Measurements from ENCODE around the gene TCP11L2.

GRCh38 chr12:106360400-106360994 lies 58.0 kb downstream of the TCP11L2 start:
- TF ChIP-seq, protein P1, sequence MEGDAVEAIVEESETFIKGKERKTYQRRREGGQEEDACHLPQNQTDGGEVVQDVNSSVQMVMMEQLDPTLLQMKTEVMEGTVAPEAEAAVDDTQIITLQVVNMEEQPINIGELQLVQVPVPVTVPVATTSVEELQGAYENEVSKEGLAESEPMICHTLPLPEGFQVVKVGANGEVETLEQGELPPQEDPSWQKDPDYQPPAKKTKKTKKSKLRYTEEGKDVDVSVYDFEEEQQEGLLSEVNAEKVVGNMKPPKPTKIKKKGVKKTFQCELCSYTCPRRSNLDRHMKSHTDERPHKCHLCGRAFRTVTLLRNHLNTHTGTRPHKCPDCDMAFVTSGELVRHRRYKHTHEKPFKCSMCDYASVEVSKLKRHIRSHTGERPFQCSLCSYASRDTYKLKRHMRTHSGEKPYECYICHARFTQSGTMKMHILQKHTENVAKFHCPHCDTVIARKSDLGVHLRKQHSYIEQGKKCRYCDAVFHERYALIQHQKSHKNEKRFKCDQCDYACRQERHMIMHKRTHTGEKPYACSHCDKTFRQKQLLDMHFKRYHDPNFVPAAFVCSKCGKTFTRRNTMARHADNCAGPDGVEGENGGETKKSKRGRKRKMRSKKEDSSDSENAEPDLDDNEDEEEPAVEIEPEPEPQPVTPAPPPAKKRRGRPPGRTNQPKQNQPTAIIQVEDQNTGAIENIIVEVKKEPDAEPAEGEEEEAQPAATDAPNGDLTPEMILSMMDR (IDR thresholded peaks at IDR 0.05) = no peak
- no peak for TF ChIP-seq POLR2A (IDR thresholded peaks at IDR 0.05)
